NCI-H82 treated with DMSO at 0.1 percent for 48 hours (cell line): Measurements from ENCODE around the gene ZNF550.

Experiments
- DNase-seq: peaks from one replicate; lab custom pipeline; 2025; ENCODE audit not compliant: unreplicated experiment; lab: John Stamatoyannopoulos, UW

The ZNF550 gene

GRCh38 chr19:57559404-57560025 is at the start of gene ZNF550:
Gene ZNF550 (minus strand): TSS chr19:57559863. CDS start chr19:57559682, 181 bp downstream.
- DNase-seq: peak; percentile 70

DNA sequence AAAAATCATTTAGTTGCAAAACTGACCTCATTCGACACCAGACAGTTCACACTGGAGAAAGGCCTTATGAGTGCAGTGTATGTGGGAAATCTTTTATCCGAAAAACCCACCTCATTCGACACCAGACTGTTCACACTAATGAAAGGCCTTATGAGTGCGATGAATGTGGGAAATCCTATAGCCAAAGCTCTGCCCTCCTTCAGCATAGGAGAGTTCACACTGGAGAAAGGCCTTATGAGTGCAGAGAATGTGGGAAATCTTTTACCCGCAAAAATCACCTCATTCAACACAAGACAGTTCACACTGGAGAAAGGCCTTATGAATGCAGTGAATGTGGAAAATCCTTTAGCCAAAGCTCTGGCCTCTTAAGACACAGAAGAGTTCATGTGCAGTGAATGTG is 47.3 kb upstream of the ZNF550 start:
- DNase-seq: no peak

- DNase-seq: peak; percentile 77
These were observed 40.2 kb upstream of the ZNF550 start, which contains the start of gene ZNF530 for GRCh38 chr19:57599761-57600383. Gene ZNF530 (plus strand): TSS chr19:57599885. CDS start chr19:57604346, 4,461 bp downstream.

DNA sequence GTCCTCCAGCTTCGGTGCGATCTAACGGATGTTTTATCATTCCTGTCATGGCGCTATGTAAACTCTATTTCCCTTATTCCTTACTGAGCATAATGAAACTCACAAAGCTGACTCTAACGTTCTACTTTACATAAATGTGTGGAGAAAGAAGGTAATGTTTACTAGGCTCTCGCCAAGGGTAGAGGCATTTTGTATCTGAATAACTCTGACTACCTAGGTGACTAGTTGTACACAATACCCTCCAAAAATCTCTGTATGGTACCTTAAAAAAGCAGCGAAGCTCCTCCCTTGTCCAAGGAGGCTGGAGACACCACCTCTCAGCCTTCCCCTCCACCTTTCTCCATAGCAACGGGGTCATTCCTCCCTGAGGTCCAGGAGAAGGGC is 39.7 kb upstream of the ZNF550 start:
- no peak for DNase-seq

GRCh38 chr19:57587529-57587928 is 27.9 kb upstream of the ZNF550 start:
- DNase-seq: no peak

DNA sequence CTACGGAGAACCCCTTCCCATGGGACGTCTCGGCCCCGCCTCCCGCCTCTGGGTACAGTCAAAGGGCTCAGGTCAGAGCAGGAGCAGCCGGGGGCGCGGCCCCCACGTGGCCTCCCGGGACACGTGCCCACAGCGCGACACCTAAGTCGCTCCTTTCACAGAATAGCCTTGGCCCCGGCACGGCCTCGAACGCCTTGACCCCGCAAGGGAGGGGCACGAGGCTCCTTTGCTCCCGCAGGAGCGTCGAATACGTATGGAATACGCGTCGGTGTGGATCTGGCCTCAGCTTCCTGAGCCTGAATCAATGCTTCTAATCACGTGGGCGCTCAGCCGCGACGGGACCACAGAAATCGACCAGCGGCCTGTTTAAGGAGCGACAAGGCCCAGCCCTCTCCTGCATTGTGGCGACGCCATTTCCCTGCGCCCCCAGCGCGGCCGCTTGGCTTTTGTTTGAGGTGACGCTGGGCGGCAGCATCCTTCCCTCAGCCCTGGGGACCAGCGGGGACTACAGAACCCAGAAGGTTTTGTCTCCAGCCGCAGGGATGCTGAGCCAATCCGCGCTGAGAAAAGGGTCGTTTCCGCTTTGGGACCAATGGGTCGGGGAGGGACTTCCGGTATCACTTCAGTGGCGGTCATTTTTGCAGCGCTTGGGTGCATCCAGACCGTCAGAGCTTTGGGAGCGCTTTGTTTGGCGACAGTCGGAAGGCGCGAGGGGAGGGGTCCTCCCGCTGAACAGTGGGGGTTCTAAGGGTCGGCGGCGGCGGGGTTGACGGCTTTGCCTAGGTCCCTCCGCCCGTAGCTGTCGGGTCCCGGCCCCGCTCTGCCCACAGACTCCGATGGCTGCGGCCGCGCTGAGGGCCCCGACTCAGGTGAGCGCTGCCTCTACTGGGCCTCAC is 24.1 kb upstream of the ZNF550 start, which contains the start of gene ZIK1:
ZIK1 (plus strand) TSS at position 625 of the 896 bp plus-strand sequence; CDS start at position 837, 212 bp downstream.
- peak; percentile 73 for DNase-seq

- DNase-seq: no peak
These were observed 23.4 kb upstream of the ZNF550 start for GRCh38 chr19:57583104-57583520.

GRCh38 chr19:57578487-57579205 is 19.0 kb upstream of the ZNF550 start, which contains the start of gene ZNF416:
Gene ZNF416 (minus strand): TSS chr19:57578911. CDS start chr19:57578704, 207 bp downstream.
- DNase-seq: peak; percentile 96

DNA sequence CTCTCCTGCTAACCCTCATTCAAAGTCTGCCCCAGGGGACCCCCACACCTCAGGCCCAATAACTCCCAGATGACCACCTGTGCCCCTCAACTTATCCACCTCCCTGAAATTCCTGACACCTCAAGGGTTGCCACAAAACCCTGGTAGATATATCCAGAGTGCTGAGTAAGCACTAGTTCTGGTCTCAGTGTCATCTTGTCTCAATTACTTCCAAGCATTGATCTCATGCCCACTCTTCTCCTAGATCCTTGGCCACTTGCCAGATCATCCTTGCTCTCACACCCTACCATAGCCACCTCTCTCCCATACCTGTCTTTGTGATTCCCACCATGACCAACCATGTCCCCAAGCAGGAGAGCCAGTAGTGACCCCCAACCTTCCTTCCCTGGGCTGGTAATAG is 17.0 kb upstream of the ZNF550 start:
- DNase-seq: no peak

DNA sequence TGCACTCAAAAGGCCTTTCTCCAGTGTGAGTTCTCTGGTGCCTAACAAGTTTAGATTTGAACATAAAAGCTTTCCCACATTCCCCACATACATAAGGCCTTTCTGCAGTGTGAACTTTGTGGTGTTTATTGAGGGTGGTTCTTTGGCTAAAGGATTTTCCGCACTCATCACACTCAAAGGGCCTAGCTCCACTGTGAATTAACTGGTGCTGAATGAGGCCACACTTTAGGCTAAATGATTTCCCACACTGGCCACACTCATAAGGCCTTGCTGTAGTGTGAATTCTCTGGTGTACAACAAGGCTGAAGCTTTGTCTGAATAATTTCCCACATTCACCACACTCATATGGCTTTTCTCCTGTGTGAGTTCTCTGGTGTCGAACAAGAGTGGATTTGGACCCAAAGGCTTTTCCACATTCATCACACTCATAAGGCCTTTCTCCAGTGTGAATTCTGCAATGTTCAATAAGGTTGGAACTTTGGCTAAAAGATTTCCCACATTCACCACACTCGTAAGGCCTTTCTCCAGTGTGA is 12.8 kb upstream of the ZNF550 start:
- DNase-seq: no peak

- DNase-seq: no peak
These were observed 11.0 kb upstream of the ZNF550 start for GRCh38 chr19:57570707-57571106.

- no peak for DNase-seq
These were observed 7.0 kb upstream of the ZNF550 start for GRCh38 chr19:57566396-57567265.

DNA sequence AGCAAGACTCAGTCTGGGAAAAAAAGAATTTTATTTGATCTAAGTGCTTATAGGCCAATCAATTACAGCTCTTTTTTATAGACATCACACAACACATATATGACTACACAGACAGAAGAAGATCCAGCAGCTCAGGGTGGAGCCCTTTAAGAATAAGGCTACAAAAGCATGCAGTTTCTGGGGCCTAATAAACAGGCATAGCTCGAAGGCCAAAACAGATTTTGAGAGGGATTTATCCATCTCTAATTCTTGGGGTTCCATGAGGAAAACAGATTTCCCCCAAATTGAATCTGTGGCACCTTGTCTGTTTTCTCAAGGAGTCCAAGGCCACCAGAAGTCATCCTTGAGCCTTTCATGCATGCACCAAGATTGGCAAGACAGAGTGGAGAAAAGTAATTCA is 3.9 kb upstream of the ZNF550 start:
- DNase-seq: no peak

DNA sequence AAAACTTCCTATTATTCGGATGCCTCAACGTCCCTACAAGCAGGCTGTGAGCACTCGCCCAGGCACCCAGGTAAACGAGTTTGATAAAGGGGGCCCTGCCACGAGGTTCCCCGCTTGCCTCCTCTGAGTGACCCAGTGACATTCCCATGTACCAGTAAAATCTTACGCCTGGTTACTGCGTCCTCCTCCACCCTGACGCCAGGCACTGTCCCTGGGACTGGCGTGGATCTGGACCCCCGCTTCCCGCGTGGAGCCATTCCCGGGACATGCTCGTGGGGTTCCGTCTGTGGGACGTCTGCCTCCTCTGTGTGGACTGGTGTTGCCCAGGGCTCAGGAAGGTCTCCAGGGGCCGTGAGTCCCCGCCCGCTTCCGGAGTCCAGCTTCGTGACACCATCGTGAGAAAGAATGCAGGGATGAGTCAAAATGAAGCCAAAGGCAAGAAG is 407 bp upstream of the ZNF550 start:
- DNase-seq: no peak

- DNase-seq: no peak
These were observed 657 bp downstream of the ZNF550 start for GRCh38 chr19:57559008-57559403.

- DNase-seq: no peak
These were observed 1.1 kb downstream of the ZNF550 start for GRCh38 chr19:57558525-57558924.

GRCh38 chr19:57557659-57558058 is 2.0 kb downstream of the ZNF550 start:
- no peak for DNase-seq

DNA sequence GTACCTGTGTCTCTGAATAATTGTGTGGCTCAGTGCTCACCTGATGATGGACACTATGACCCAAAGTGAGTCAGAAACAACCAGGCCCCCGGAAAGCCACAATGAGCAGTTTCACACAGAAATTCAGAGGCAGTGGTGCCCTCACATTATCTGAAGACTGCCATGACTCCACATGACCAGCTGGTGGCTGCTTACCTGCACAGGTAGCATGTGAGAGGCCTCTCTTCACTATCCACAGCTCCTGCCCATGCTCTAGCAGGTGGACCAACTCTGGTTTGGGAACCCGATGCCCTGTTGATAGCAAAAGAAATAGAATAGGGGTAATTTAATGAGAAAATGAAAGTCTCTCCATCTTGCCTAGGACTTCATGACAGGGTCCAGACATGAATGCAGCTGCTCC is 7.2 kb downstream of the ZNF550 start:
- no peak for DNase-seq

GRCh38 chr19:57546513-57546912 is 13.2 kb downstream of the ZNF550 start:
- DNase-seq: no peak
